ENCODE results near the gene SLC12A6.
"Not testable (repeated sequence)": the region's sequence is repeated elsewhere in the genome, so short reads cannot be mapped to it uniquely, and the experiment has no call there.

Gene SLC12A6

DNA sequence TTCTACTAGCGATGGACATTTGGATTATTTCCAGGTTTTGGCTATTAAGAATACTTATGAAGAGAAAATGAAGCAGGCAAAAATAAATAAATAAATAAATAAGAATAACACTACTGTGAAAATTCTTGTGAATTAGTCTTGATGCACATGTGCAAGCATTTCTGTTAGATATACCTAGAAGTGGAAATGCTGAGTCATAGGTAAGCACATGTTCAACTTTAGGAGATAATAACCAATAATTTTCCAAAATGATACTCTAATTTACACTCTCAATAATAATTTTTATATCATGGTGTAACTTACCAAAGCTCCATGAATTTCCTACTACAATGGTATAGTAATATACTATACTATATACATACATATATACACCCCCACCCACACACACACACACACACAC, 89.4 kb downstream of the SLC12A6 start:
- DNase-seq, result no peak

DNA sequence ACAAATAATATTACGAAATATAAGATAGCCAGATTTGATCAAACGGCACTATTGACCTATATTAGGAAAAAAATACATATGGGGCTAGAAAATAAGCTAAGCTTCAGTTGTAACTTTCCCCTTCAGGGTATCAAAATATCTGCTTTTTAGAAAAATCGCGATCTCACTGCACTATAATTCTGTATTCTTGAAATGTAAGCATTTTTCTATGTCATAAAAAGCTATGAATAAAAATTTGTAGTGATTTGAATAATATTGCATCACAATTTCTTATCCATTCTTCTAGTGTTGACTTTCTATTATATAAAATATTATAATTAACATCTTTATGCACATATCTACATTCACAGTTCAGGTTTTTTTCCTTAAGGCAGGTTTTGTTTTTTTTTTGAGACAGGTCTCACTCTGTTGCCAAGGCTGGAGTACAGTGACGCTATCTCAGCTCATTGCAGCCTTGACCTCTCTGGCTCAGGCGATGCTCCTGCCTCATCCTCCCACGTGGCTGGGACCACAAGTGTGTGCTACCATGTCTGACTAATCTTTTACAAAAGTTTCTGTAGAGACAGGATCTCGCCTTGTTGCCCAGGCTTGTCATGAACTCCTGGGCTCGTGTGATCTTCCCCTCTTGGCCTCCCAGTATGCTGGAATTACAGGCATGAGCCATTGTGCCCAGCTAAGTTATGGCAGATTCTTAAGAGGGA, 91.2 kb downstream of the SLC12A6 start:
- no peak for DNase-seq

DNA sequence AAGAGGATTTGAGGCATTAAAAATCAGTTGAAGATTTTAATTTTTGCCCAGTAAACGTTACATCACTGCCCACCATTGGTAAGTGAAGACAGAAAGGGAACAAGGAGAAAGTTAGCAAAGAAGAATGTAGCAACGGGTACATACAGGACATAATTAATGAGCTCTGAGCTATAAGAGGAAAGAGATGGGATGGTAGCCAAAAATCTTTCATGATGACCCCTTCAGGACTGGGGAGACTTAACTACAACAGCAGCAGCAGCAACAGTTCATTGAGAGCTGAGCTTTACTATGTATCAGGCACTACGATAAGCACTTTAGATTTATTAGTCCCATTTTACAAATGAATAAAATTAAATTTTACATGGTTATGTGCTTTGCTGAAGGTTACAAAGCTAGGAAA, 94.4 kb downstream of the SLC12A6 start:
- DNase-seq, result no peak

DNA sequence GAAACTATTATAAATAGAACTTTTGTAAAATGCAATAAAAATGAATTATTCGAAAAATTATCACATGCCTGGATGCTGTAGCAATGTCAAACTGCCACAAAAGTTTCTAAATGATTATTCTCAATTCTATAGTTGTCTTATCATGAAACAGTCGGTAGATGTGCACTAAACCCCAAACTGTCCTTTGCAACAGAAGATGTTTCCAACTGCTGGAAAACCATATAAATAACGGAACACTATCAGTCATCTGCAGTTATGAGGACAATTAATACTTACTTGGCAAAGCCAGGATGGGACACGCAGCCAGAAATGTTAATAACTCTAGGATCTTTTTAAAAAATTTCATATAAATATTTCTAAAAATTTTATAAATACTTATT, 95.3 kb downstream of the SLC12A6 start:
- DNase-seq, result no peak

DNA sequence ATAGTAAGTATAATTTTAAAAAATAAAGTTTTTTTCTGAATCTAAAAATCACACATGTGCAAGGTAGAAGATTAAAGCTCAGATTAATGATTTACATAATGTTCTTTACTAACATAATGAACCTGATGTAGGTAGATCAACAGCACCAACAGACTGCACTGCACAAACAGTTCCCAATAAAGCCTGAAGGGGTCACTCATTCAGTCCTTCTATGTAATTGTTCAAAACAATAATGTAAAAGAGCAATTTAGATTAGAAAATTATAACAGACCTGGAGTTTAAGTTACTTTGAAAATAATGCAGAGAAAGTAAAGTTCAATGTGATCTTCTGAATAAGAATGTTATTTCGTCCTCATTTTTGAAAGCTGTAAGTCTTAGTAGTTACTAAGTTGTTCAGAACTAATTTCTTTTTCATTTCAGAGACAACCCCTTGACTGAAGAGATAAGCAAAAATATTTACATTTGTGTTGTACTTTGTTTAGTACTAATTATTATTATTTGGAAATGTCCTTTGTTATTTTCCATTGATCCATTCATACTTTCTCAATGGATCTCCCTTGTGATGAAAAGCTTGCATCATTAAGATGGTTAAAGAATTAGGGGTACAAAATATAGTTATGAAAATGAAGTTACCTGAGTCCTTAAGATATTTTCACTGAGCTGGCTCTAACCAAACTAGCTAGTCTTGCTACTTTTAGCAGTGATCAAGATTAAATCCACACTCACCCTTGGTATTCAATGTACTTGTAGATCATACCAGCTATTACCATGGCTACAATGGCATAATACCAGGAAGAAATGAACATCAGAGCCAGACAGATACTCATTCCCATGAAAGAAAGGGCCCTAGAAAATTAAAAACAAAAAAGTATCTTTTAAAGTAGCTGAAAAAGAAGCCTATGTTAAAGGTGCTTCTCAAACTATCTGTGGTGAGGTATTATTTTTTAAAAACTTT, 95.9 kb downstream of the SLC12A6 start:
- no peak for DNase-seq

DNA sequence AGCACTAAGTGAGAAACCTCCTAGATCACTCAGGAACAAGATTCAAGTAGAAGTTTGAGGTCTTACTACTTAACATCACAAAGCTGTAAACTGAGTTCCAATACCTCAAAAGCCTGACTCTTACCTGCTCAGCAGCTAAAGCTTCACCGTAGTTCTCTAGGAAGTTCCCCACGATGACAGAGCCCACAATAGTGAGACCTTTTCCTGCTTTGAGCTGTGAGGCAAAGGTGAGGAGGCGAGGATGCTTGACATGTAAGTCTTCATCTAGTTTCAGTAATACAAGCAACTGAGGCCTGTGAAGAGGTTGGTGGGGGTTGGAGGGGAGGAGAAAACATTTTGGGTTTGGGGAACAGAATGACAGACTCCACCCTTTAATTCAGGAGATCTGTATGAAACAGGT, 97.0 kb downstream of the SLC12A6 start:
- DNase-seq, result no peak

DNA sequence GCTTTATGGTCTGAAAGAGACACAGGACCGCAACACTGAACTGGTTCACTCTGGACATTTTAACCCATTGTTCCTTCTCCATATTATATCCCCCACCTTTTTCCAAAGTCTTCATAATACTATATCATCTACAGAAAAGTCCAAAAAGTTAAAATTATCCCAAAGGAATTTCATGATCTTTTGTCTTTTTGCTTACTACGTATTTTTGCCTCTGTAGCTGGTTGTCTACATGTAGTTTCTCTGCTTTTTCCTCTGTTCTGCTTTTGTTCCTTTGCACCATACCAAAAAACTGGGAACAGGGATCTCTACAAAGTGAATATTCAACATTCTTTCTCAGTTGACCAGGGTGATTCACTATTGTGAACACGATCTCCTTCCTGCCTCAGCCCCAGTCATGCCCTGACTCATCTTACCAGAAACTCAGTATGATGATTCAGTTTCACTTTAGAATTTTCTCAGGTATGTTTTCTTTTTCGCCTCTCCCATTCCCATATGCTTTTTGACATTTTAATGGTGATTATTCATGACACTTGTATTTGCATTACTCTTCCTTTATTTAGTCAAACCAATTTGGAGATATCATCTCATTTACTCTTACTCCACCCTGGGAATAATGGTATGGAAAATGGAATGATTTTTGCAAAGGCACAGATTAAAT, 98.3 kb downstream of the SLC12A6 start:
- peak; percentile 43 for DNase-seq

DNA sequence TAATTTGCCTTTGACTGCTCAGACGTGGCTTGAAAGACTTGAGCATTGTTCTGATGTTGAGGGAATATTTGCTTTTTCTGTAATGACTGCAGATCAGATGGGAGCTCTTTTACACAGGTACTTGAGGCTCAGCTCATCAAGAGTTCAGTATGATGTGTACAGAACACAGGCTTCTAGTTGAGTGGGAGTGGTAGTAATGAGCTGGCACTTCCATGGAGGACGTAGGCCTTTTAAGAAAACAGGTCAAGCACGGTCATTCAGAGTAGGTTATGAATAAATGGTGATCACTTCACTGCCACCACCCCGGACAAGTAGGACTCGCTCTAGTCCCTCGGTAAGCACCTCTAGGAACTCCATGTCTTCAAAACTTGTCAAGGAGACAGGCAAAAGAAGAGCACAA, 104.0 kb downstream of the SLC12A6 start:
- no peak for DNase-seq

DNA sequence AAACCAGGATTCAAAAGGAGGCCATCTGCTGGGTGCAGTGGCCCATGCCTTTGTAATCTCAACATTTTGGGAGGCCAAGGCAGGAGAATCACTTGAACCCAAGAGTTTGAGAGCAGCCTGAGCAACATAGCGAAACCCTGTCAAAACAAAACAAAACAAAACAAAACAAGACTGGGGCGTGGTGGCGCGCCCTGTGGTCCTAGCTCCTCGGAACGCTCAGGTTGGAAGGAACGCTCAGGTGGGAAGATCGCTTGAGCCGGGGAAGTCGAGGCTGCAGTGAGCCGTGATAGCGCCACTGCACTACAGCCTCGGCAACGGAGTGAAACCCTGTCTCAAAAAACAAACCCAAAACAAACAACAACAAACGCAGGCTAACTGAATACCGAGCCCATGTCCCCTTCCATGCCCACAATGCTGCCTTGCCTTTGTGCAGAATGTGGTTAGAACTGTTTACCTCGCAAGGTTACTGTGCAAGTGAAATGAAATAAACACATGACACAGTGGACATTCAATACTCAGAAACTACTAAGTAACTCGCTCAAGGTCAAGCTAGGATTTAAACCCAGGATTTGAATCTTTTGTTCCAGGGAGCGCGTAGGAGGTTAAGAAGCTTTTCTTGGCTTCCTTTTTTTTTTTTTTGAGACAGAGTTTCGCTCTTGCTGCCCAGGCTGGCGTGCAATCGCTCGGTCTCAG, 113.5 kb downstream of the SLC12A6 start:
- DNase-seq, result no peak

DNA sequence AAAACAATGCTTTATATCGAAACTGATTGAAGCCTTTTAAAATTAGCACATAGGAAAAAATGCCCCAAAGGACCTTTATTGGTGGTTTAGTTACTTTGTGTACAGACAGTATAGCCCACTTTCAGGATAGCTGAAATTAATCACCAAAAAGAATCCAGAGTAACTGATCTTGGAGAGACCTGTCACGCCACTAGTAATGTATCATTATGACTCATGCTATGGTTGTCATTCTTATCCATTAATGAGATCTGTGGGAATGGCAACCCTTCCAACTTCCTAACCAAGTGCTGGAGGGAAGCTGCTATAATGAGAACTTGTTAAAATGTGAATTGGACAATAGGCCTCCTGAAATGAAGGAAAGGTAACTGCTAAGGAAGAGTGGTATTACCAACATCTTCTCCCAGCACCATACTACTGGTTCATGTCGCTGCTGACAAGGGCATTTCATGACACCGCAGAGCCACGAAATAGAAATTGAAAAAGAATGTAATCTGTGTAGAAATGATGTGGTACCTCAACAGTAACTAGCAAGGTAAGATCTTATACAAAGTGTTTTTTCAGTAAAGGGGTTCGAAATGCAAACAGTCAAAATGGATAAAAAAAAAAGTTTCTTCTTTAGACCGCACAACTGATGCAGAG, 119.9 kb downstream of the SLC12A6 start:
- no peak for DNase-seq

DNA sequence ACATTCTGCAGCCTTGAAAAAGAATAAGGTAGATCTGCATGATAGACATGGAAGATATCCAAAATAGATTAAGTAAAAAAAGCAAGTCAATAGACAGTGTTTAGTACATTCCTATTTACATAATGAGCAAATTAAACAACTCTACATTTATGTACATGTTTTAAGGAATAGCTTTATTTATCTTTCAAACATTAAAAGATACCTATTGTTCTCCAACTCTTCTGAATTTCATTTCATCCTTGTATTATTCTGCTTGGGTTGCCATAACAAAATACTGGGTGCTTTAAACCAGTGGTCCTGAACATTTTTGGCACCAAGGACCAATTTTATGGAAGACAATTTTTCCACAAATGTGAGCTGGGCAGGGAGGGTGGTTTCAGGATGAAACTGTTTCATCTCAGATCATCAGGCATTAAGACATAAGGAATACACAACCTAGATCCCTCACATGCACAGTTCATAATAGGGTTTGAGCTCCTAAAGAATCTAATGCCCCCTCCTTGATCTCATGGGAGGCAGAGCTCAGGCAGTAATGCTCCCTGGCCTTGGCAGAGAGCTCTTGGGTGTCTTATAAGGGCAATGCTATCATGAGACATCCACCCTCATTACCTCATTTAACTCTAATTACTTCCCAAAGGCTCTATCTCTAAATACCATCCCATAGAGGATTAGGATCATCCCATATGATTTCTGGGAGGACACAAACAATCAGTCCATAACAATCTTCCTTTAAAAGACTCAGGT, 120.9 kb downstream of the SLC12A6 start:
- no peak for DNase-seq

DNA sequence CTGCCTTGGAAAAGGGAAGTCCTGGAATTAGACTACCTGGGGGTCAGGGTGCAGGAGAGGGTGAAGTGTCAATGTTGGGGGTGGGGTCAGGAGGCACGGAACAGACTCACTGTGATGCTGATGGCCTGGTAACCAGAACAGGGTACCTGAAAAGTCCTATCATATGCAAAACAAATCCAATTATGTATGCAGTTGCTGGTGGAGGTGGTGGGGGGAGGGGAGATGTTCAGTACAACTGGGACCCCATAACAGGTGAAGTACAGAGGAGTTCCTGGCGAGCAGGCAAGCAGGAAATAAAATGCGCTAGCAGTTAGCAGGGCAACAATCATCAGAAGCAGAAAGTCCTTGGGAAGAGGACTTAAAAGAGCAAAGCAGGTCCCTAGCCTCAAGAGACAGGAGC, 123.4 kb downstream of the SLC12A6 start:
- no peak for DNase-seq

DNA sequence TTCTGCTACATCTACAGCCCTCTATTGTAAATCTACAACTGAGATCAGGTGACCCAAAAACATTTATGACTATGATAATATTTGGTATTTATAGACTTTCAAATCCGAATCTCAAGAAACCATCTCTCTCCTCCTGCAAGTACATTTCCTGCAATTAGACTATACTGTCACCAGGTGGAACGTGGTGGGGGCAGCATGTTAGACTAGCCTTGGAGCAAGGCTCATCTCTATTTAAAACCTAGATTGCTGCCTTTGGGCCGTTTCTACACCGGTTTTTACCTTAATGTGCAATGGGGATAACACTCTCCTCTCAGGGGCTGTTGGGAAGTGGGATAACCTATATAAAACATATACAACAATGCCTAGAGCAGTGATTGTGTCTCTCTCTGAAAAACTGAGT, 123.9 kb downstream of the SLC12A6 start:
- DNase-seq, result no peak

DNA sequence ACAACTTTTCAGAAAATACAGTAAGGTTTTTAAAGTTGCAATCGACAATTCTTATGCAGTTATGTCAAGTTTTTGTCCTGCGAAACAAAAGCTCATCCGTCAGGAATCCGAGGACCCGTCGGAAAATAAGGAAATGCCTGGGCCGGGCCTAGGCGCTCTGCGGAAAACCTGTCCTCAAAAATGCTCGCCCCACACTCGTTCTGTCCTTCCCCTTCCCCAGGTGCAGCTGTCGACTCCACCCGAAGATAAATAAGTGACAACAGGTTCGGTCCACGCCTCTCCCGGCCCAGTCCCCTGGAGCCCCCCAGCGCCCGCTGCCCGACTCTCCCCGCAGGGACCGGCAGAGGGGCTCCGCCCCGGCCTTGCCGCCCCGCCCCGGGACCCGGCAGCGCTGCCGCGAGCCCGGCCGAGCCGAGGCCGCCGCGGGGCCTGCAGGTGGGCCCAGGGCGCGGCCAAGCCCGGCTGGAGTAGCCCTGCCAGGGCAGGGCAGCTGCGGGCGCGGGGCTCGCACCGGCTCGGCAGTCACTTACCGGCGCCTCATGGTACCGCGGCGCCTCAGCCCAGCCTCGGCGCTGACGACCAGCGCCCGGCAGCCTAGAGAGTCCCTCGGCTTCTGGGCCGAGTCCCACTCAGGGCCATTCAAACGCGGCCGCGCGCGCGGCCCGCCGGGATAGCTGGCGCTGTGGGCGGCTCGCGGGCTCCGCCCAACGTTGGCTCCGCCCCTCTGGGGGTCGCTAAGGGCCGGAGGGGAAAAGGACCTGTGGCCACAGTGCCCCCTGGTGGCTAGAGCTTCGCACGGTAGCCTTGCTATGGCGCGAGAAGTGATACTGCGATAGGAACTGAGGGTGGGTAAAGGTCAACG, 127.9 kb downstream of the SLC12A6 start, which contains the start of gene KATNBL1:
TSS of gene KATNBL1 (minus strand) at position 676 of the 862 bp plus-strand sequence. CDS start 46,420 bp downstream, outside the sequence.
- peak; percentile 100 for DNase-seq

DNA sequence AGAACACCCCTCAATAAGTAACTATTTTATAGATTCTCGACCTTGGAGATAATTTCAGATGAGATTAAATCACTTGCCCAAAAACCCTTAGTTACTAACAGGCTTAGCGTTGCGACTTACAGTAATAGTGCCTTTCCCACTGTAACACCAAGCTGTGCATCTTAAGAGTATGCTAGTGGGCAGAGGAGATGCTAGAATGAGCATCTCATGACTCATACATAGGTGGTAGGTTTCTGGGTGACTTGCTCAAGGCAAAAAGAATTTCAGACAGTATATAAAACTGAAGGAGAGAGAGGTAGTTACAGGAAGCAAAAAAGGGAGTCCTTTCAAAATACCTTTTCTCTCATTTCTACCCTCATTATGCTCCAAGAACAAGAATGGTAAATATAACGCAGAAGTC, 131.6 kb downstream of the SLC12A6 start:
- DNase-seq, result no peak

DNA sequence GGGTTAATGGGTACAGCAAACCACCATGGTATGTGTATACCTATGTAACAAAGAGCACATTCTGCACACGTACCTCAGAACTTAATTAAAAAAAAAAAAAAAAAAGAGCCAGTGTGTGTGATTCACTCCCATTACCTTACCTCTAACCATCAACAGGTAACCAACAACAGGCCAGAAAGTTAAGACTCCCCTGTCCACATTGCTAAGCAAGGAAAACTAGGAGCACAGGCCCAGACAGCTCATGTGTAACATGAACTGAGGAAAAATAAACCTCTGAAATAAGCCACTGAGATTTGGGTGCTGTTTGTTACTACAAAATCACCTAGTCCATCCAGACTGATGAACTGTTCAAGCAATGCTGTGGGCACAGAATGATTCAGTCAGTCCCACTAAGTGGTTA, 133.6 kb downstream of the SLC12A6 start:
- no peak for DNase-seq

DNA sequence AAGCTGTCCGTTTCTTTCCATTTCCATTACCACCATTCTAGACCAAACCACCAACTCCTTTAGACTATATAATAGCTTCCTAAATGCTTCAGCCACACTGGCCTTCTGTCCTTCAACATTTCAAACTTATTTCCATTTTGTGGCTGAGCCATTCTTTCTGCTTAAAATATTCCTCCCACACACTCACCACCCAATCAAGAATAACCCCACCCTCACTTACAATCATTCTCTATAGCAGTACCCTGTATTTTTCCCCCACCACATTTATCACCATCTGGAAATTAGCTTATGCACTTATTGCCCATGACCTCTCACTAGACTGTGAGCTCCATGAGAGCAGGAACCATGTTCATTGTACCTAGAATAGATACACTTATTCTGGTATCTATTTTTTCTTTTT, 134.3 kb downstream of the SLC12A6 start:
- no peak for DNase-seq

DNA sequence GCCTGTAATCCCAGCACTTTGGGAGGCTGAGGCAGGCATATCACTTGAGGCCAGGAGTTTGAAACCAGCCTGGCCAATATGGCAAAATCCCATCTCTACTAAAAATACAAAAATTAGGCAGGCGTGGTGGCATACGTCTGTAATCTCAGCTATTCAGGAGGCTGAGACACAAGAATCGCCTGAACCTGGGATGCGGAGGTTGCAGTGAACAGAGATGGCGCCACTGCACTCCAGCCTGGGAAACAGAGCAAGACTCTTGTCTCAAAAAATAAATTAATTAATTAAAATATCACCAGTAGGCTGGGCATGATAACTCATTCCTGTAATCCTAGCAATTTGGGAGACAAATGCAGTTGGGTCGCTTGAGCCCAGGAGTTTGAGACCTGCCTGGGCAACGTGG, 144.3 kb downstream of the SLC12A6 start:
- DNase-seq, result not testable (repeated sequence)

DNA sequence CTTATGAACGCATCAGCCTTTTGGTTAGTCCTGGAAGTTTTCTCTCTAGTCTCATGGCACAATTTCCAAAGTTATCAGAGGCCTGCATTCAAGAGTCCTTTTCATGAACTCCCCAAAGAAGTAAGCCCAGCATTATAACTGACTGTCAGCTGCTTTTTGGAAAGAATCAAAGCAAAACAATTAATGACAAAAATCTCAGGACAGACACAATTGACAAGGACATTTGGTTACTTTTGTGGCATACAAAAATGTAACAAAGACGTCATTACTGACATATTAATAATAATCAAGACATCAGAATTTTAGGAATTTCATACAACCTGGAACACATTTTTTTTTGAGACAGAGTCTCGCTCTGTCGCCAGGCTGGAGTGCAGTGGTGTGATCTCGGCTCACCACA, 148.9 kb downstream of the SLC12A6 start:
- DNase-seq, result no peak

DNA sequence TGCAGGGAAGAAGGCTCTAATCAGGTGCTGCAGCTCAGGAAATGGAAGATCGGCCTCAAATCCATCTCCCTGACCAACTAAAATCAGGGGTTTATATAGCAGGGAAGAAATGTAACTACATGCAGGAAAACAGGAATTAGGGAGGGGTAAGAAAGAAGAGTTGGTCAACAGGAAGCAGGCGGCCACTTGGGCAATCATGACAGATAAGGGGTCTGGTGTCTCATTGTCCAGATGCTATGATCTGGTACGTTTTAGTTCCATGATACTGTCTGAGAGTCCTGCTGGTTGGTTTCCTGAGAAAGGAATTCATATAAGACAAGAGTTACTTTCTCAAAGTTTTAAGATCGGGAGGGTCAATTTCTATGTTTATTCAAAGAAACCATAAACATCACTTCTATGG, 151.9 kb downstream of the SLC12A6 start:
- DNase-seq, result no peak

DNA sequence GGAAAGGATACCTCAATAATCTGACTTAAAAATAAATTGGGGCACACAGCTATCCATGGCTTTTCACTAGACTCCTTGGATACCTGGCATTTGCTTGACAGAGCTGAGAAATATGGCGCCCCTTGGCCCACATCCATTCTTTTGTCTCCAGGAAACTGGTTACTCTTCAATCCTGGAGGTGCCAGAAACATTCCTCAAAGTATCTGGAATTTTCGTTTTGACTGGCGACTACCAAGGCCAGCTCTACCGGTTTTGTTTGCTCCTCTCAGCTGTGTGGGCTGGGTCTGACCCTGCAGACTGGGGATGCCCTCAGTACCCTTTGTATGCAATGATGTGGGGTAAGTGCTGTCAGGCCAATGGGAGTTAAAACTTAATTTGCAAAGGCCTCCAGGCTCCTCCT, 154.6 kb downstream of the SLC12A6 start:
- DNase-seq, result no peak

All from stimulated activated CD8-positive, alpha-beta memory T cell treated with anti-CD3 and anti-CD28 coated beads, Interleukin-4, amount 100 ng/mL, for 48 hours (primary cell).